Spleen (tissue), 13 donors: ENCODE results near the gene OXCT1. TPM values are rescaled to one million over a fixed set of nuclear protein-coding genes. Genes with fewer than 3 reads are reported as not detected.

Experiments
- DNase-seq: peaks from one replicate; pipeline ENCODE4 v3.0.0-alpha.2; 2020
- H3K27ac ChIP-seq, 8 donors: fragments of 200-600 bp; sonication (generic) in 7 of 8; 1 replicate in 4 of 8; 2 replicates in 4 of 8; pipeline versions ENCODE4 v1.5.0 to v1.8.0; 2016 to 2021; ENCODE audit warnings: inconsistent platforms in 4 of 8, mild to moderate bottlenecking in 4 of 8, moderate library complexity in 1 of 8
- H3K27me3 ChIP-seq, 7 donors: fragments of 200-600 bp; sonication (generic) in 6 of 7; replicated peaks in 1 of 7; 1 replicate in 4 of 7; 2 replicates in 3 of 7; pipeline versions ENCODE4 v1.5.0 to v1.8.0; 2016 to 2021; ENCODE audit warnings: inconsistent platforms in 3 of 7, mild to moderate bottlenecking in 1 of 7
- H3K36me3 ChIP-seq, 6 donors: fragments of 200-600 bp; sonication (generic) in 5 of 6; 1 replicate in 4 of 6; 2 replicates in 2 of 6; pipeline versions ENCODE4 v1.5.0 to v1.8.0; 2016 to 2021; ENCODE audit warnings: inconsistent platforms in 2 of 6
- H3K4me1 ChIP-seq, 6 donors: fragments of 200-600 bp; sonication (generic) in 5 of 6; 1 replicate in 3 of 6; 2 replicates in 3 of 6; pipeline versions ENCODE4 v1.5.0 to v1.8.0; 2016 to 2021; ENCODE audit warnings: inconsistent platforms in 3 of 6
- H3K4me3 ChIP-seq, 8 donors: fragments of 200-600 bp; sonication (generic) in 7 of 8; 1 replicate in 4 of 8; 2 replicates in 4 of 8; pipeline versions ENCODE4 v1.5.0 to v1.8.0; 2016 to 2021; ENCODE audit warnings: inconsistent platforms in 4 of 8, mild to moderate bottlenecking in 4 of 8, moderate library complexity in 2 of 8
- H3K9me3 ChIP-seq, 8 donors: fragments of 200-600 bp; sonication (generic) in 7 of 8; 1 replicate in 4 of 8; 2 replicates in 4 of 8; pipeline versions ENCODE4 v1.5.0 to v1.8.0; 2016 to 2021; ENCODE audit warnings: inconsistent platforms in 4 of 8
- POLR2A ChIP-seq, 3 donors: fragments of 450-650 bp; IDR thresholded peaks; one replicate each; pipeline ENCODE4 v1.5.1; 2017; ENCODE audit warnings: antibody characterized with exemption in 3 of 3, mild to moderate bottlenecking in 1 of 3
- POLR2AphosphoS5 ChIP-seq, 3 donors: sonication (generic); formaldehyde crosslinking; IDR thresholded peaks; one replicate each; pipeline ENCODE4 v1.5.1; 2017; ENCODE audit warnings: antibody characterized with exemption in 3 of 3
- WGBS, 5 donors: extraction: QIAGEN DNeasy Blood & Tissue Kit in 3 of 5; methylation state at CpG; one replicate each; pipeline versions ENCODE4 v1.1.5 to v1.1.7; 2013 to 2018; 5-methylcytosine and 5-hydroxymethylcytosine counted together
- intact Hi-C: fragments of 100-400 bp; cut with DNase I; formaldehyde crosslinking; loops from one replicate; pipeline ENCODE4 v1.15.0; 2023; ENCODE audit warnings: low total_unique reads
- long read RNA-seq, 2 donors: transcript quantifications; one replicate each; lab custom pipeline, GENCODE V29; 2026
- polyA plus RNA-seq, 3 donors: library from polyadenylated mRNA; stranded (reverse); fragments of 200-250 nt; gene quantifications; one replicate each; pipeline ENCODE4 v1.2.1, GENCODE V29; 2013
- total RNA-seq, 7 donors: library from RNA; depleted of rRNA in 3 of 7; stranded (reverse); fragments of >200 nt in 3 of 7; fragmentation: NEBNext Ultra II Directional in 4 of 7; extraction: Animal tissue kit (Norgen Biotek cat#: 25700) in 4 of 7; gene quantifications; one replicate each; pipeline versions ENCODE4 v1.1.0 to v1.2.1, GENCODE V29; 2016 to 2021
- TF ChIP-seq, protein P1 (sequence below), 11 experiments: fragments of 200-600 bp in 7 of 11; fragments of 450-650 bp in 4 of 11; sonication (generic) in 4 of 11; IDR thresholded peaks in 8 of 11; conservative IDR thresholded peaks in 3 of 11; 1 replicate in 7 of 11; 2 replicates in 4 of 11; pipeline versions ENCODE4 v1.4.0 to v1.8.0; 2016 to 2021; ENCODE audit warnings: antibody characterized with exemption in 11 of 11, inconsistent platforms in 4 of 11, mild to moderate bottlenecking in 1 of 11
- donor health status: healthy with polysubstance abuse.
- donor health status: DM: no; HTN: no; CAD: no; lungs with moderate emphysema.
- donor health status: DM: no; HTN: no; CAD: no.
- donor health status: Bipolar disorder and iron deficiency.
- donor health status: healthy.
- donor health status: DM: no; HTN: no; CAD: no.
- donor health status: DM: yes; HTN: yes; CAD: no.

The OXCT1 gene
- total RNA-seq (10 to 100 TPM; 11.0 to 16.7 (median 14.2) TPM), polyA plus RNA-seq (10 to 100 TPM in 2 of 3 donors, 1 to 10 TPM in 1; 7.0 to 11.9 (median 10.1) TPM)
- long read RNA-seq, donor 1, partial matches to known transcripts, result 0 of 4 reads
- long read RNA-seq, donor 1, other reads (novel, unspliced or antisense), result 0 of 4 reads
- long read RNA-seq, donor 2, partial matches to known transcripts, result 0 of 2 reads
- long read RNA-seq, donor 2, other reads (novel, unspliced or antisense), result 0 of 2 reads

DNA sequence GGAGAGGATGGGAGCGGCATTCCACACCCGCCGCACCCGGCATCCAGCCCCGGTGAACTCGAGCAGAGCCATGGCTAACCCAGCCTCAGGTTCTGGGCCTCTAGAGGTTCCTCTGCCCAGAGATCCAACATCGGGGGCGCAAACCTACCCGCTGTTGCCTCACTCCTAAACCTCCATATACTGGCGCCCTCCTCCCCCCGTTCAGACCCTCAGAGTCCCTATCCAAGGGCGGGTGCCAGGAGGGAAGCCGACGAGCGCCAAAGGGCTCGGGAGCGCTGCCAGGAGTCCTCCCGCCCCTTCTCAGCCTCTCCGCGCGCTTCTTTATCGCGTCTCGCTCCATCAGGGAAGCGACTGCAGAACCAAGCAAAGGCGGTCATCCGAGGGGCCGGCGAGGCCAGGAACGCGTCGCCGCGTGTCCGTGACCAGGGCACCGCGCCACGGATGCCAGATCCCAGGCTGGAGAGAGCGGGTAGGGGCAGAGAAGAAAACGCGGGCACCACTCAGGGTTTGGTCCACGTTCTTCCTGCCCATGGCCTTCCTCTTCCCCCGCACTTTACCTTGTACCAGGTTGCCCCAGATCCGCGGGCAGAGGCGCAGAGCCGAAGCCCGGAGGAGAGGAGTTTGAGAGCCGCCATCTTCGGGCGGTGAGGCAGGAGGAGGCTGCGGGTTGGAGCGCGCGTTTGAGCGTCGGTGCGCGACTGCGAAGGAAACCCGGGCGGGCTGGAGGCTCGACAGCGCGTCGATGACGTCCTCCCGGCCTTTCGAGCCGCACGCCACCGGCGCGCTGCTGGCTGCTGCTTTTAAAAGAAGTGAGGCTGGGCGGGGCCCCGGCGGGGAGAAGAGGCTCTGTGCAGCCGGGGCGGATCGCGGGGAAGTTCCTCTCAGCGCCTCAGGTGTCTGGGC lies at the start of gene OXCT1:
Gene OXCT1 (minus strand): TSS at position 702 of the 903 bp plus-strand sequence. CDS start 67 bp downstream, at position 635.
- H3K4me1 ChIP-seq, result peaks cover 12 to 51% (median 22%) of the 10 kb centered on the region in 6 donors
- H3K4me3 ChIP-seq, result peak within 1 kb of the TSS; percentile 66 to 95 (median 80)
- TF ChIP-seq POLR2AphosphoS5 (IDR thresholded peaks at IDR 0.05), result peak; percentile 96 to 98 (median 97)
- TF ChIP-seq POLR2A (IDR thresholded peaks at IDR 0.05), result peak in 2 of 3 donors; percentile 61 to 85
- TF ChIP-seq, protein P1, sequence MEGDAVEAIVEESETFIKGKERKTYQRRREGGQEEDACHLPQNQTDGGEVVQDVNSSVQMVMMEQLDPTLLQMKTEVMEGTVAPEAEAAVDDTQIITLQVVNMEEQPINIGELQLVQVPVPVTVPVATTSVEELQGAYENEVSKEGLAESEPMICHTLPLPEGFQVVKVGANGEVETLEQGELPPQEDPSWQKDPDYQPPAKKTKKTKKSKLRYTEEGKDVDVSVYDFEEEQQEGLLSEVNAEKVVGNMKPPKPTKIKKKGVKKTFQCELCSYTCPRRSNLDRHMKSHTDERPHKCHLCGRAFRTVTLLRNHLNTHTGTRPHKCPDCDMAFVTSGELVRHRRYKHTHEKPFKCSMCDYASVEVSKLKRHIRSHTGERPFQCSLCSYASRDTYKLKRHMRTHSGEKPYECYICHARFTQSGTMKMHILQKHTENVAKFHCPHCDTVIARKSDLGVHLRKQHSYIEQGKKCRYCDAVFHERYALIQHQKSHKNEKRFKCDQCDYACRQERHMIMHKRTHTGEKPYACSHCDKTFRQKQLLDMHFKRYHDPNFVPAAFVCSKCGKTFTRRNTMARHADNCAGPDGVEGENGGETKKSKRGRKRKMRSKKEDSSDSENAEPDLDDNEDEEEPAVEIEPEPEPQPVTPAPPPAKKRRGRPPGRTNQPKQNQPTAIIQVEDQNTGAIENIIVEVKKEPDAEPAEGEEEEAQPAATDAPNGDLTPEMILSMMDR (IDR thresholded peaks at IDR 0.05 in 8 of 11, conservative IDR thresholded peaks at IDR 0.05 in 3 of 11), result peak in 5 of 11 experiments; percentile 10 to 34 (median 21)
- no peaks in the 10 kb centered on the region for H3K9me3 ChIP-seq
- H3K27me3 ChIP-seq, result no peaks in the 10 kb centered on the region
- WGBS, 5 donors, result 0 to 1% (median 1%) methylated on average over 25 to 82 of the region's 82 CpGs
- no peaks in the 10 kb centered on the region for H3K36me3 ChIP-seq
- intact Hi-C loops, result loop anchor here (10.0 kb wide), 2 partner anchors 895 to 1015 kb away; no protein-coding TSS in a partner anchor
- peak within 1 kb of the TSS; percentile 75 to 91 (median 86) for H3K27ac ChIP-seq
- peak; percentile 98 for DNase-seq

DNA sequence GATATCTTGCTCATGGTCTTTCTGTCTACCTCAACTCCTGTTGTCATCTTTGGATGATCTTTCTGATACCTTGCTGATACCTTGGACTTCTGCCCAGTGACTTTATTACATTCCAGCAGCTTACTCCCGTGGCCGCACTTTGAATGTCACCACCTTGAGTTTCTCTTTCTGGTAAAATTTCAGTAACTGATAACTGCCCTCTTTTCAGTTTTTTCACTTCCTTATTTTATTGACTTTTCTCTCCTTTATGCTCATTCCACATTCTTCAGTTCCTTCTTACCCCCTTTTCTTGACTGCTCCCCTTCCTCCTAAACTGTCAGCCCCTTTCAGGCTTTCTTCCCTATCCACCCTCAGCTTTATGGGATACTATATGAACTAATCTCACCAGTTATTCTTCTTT lies 47.9 kb upstream of the OXCT1 start:
- 70 to 81% (median 77%) methylated on average over 2 of the region's 2 CpGs for WGBS, 5 donors
- H3K4me1 ChIP-seq, result peaks cover 0 to 21% (median 0%) of the 10 kb centered on the region in 6 donors
- H3K9me3 ChIP-seq, result no peaks in the 10 kb centered on the region
- TF ChIP-seq, protein P1 (IDR thresholded peaks at IDR 0.05 in 8 of 11, conservative IDR thresholded peaks at IDR 0.05 in 3 of 11), result no peak
- no peak for TF ChIP-seq POLR2A (IDR thresholded peaks at IDR 0.05)
- no peak for TF ChIP-seq POLR2AphosphoS5 (IDR thresholded peaks at IDR 0.05)
- peaks cover 0 to 90% (median 55%) of the 10 kb centered on the region in 6 donors for H3K36me3 ChIP-seq
- intact Hi-C loops, result no loop called here
- H3K27ac ChIP-seq, result no peak overlapping the region
- H3K4me3 ChIP-seq, result no peak overlapping the region
- H3K27me3 ChIP-seq, result no peaks in the 10 kb centered on the region
- DNase-seq, result no peak

DNA sequence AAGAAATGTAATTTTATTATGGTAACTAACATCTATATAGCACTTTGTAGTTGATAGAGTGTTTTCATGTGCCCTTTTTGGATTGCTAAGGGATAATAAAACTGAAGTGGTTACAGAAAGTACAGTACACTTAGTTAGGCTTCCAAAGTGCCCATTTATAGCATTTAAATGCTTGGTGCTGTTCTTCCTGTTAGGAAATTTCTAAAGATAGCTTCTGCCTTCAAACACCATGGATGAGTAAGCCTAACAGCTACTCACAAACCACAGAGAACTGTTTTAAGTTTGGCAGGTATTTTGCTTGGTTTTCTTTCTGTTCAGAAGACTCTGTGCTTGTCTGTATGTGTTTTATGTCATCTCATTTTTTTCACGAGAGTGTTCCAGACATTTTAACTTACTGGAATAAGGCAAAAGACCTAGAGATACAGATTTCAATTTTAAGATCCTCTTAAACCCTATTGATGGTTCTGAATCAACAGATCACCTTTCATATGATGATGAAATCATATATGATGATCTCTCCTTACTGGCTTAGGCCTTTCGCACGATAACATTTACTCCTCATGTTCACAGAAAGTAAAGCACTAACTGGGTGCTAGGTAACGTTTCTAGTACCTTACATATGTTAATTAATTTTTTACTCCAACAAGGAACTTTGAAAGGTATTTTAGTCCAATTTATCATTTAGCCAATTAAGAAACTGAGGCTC lies 38.3 kb upstream of the OXCT1 start:
- Histone ChIP-seq H3K27ac (no peak overlapping the region), H3K36me3 (peaks cover 0 to 74% (median 53%) of the 10 kb centered on the region in 6 donors), H3K4me1 (peaks cover 8 to 51% (median 31%) of the 10 kb centered on the region in 6 donors), H3K4me3 (no peak overlapping the region), H3K9me3 (no peaks in the 10 kb centered on the region), H3K27me3 (no peaks in the 10 kb centered on the region)
- no peak for DNase-seq
- TF ChIP-seq, protein P1 (IDR thresholded peaks at IDR 0.05 in 8 of 11, conservative IDR thresholded peaks at IDR 0.05 in 3 of 11), result no peak
- TF ChIP-seq POLR2A (IDR thresholded peaks at IDR 0.05) (no peak), POLR2AphosphoS5 (IDR thresholded peaks at IDR 0.05) (no peak)
- 92 to 96% (median 94%) methylated on average over 4 of the region's 4 CpGs for WGBS, 5 donors
- intact Hi-C loops, result no loop called here
